Mononuclear cell (primary cell): Measurements from ENCODE around the gene ALS2CL. TPM values are rescaled to one million over a fixed set of nuclear protein-coding genes. Genes with fewer than 3 reads are reported as not detected.

Source experiments
- H3K27me3 ChIP-seq: 2 replicates; pipeline ENCODE4 v1.6.0; 2011; ENCODE audit warnings: low read length, control low read depth; ENCODE audit not compliant: insufficient read depth
- H3K4me1 ChIP-seq: 2 replicates; pipeline ENCODE4 v1.5.1; 2011; ENCODE audit warnings: mild to moderate bottlenecking, low read length, control low read depth; ENCODE audit not compliant: insufficient read depth
- H3K4me3 ChIP-seq: 2 replicates; pipeline ENCODE4 v1.5.1; 2011; ENCODE audit warnings: mild to moderate bottlenecking, low read length, moderate library complexity
- H3K9me3 ChIP-seq: 2 replicates; pipeline ENCODE4 v1.5.1; 2011; ENCODE audit warnings: low read depth, mild to moderate bottlenecking, control low read depth, low read length
- total RNA-seq: library from RNA; depleted of rRNA; stranded (reverse); fragments of >200 nt; gene quantifications from one replicate; pipeline ENCODE4 v1.2.3, GENCODE V29; 2012

ALS2CL gene
- total RNA-seq, 1 donor: 5.4 TPM

DNA sequence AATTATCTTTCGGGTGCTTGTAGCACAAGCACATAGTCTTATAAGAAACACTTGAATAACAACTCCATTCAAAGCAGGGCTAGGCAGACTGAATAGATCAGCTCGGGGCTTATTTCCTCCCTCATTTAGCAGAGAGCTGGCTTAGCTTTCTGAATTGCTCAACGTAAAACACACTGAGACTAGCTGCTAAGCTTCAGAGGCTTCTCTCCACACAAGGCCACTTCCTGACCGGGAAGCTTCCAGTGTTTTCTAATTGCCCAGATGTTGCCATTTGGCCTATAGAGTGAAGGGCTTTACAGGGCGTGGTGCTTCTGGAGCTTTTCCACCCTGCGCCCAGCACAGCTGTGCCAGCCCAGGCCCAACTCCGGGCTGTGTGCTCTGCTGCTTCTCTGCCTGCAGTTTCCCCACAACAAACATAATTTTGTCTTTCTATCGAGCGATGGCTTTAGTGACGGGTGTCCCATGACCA lies 64.5 kb downstream of the ALS2CL start:
- H3K4me3 ChIP-seq: no peak overlapping the region
- H3K9me3 ChIP-seq: no peaks in the 10 kb centered on the region
- peaks cover 4% of the 10 kb centered on the region for H3K27me3 ChIP-seq
- H3K4me1 ChIP-seq: peaks cover 14% of the 10 kb centered on the region

DNA sequence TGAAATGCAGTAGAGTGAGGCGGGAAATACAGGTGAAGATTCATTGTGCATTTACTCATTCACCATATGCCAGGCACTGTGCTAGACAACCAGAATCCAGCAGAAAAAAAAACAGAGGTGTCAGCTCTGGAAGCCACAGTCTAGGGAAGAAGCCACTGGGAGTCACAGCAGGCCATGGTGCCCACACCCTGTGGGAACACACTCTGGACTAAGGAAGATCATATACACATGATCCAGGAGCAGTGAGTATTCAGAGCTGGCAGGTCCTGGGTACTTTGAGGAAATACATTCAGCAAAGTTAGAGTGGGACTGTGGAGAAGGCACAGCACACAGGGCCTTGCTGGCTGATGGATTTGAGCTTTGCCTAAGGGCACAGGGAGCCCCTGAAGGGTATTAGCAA lies 66.4 kb downstream of the ALS2CL start:
- peaks cover 14% of the 10 kb centered on the region for H3K4me1 ChIP-seq
- peaks cover 4% of the 10 kb centered on the region for H3K27me3 ChIP-seq
- H3K4me3 ChIP-seq: no peak overlapping the region
- H3K9me3 ChIP-seq: no peaks in the 10 kb centered on the region

DNA sequence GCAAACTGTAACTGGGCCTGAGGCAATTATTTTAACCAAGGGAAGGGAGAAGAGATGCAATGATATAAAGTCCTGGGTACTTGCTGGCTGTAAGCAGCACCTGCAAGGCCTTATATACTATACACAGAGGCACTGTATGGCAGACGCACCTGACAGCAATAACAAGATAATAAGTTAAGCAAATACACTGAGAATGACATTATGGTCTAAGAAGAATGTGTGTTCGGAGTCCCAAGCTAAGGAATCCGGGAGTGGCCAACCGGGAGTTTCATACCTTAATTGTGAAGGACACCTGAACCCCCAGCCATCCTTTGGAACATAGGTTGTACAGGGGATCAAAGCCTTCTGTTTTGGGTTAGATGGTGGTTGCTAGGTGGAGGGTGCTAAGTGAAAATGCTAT lies 67.4 kb downstream of the ALS2CL start:
- H3K4me1 ChIP-seq: peaks cover 14% of the 10 kb centered on the region
- no peak overlapping the region for H3K4me3 ChIP-seq
- H3K9me3 ChIP-seq: no peaks in the 10 kb centered on the region
- H3K27me3 ChIP-seq: peaks cover 7% of the 10 kb centered on the region

DNA sequence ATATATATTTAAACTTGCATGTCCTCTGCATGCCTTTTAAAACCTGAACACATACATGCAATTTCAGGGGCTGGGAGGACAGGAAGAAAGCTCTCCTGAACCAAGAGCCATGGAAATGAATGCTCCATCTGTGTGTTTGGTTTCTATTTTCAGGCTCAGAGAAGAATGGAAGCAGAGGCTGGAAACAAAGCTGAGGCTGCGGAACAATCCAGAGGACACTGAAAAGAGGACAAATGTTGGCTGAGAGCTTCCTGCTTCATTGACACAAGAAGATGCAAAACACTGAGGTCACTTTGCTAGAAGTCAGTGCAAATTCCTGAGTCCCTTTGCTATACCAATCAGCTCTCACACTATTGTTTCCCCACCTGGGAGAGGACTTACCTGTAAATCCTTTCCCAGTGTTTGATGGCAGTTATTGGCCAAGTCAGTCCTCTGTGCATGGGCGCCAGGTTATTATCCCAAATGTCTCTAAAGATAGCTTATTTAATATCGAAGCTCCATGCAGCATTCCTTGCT lies 68.4 kb downstream of the ALS2CL start:
- Histone ChIP-seq H3K9me3 (no peaks in the 10 kb centered on the region), H3K4me3 (no peak overlapping the region)

DNA sequence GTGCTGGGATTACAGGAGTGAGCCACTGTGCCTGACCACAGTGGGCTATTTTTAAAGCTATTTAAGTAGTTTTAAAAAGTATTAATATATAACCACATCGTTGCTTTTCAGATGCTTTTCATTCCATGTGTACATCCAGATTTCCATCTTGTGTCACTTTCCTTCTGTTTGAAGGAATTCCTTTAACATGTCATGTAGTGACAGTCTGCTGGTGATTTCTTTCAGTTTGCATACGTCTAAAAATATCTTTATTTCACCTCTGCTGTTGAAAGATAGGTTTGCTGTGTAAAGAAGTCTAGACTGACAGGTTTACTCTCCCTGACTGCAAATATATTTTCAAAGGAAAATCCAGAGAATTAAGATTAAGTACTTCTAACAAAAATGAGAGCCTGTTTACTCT lies 68.9 kb downstream of the ALS2CL start:
- H3K27me3 ChIP-seq: peaks cover 9% of the 10 kb centered on the region
- no peak overlapping the region for H3K4me3 ChIP-seq
- H3K9me3 ChIP-seq: no peaks in the 10 kb centered on the region
- peaks cover 5% of the 10 kb centered on the region for H3K4me1 ChIP-seq

More for the DNA sequence above, 68.4 kb downstream of the ALS2CL start:
- Histone ChIP-seq H3K27me3 (peaks cover 7% of the 10 kb centered on the region), H3K4me1 (peaks cover 10% of the 10 kb centered on the region)

DNA sequence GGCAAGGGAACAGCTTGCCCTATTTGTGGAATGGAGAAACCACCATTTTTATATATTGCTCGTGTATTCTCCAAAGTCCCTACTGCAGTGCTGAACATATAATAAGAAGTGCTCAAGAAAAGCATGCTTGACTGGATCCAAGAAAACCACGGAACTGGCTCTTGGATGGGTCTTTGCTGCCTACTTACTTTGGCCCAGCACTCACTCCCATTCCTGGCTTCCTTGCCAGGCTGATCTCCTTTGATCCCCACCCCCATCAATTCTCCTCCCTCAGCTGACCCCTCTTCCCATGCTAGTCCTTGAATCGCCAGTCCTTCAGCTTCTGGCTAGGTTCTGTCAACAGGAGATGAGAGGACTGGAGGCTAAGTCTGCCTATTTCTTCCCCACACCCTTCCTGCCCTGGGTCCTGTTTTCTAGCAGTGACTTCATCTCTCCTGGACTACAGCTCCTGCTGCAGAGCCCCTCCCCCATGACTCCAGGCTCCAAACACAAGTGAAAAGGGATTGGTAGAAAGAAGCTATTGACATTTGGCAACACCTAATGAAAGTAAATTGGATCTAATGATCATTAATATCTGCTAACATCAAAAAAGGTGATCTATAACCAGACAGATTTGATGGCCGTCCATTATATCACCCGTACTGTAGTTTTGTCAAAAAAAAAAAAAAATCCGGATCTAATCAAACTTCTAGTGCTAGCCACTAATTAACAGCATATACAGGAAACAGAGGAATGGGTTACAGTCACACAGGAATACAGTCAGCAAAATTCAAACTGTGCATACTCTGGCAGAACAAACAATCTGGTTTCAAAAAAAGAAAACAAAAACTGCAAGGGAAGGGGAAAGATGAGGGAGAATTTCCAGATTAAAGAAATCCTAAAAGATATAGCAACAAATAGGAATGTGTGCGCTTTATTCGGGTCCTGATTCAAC lies 73.4 kb downstream of the ALS2CL start:
- Histone ChIP-seq H3K4me3 (no peak overlapping the region), H3K27me3 (peaks cover 6% of the 10 kb centered on the region), H3K9me3 (no peaks in the 10 kb centered on the region), H3K4me1 (no peaks in the 10 kb centered on the region)

Other genes starting within 250 kb of the ALS2CL start
- 0.52 TPM for gene LTF, start 228.8 kb downstream of the ALS2CL start, total RNA-seq
- 0.10 TPM for gene RTP3, start 195.7 kb downstream of the ALS2CL start, total RNA-seq
- gene LRRC2, start 127.4 kb downstream of the ALS2CL start, total RNA-seq: 0.10 TPM
- not detected for gene FAM240A, start 81.2 kb downstream of the ALS2CL start, total RNA-seq
- gene TMIE, start 7.7 kb upstream of the ALS2CL start, total RNA-seq: 0.31 TPM
- not detected for gene PRSS50, start 24.2 kb upstream of the ALS2CL start, total RNA-seq
- not detected for gene MYL3, start 169.8 kb upstream of the ALS2CL start, total RNA-seq
- not detected for gene PTH1R, start 184.0 kb upstream of the ALS2CL start, total RNA-seq